HCT116 (cell line): ENCODE data around the gene GNAO1.

Experiments used
- CTCF ChIP-seq, 3 experiments: fragments of 200-600 bp in 1 of 3; sonication (generic) in 1 of 3; IDR thresholded peaks in 2 of 3; conservative IDR thresholded peaks in 1 of 3; 2 replicates each; pipeline ENCODE4 v1.5.1; 2012 to 2017; ENCODE audit warnings: low read depth in 2 of 3, low read length in 2 of 3, antibody characterized with exemption in 1 of 3, borderline replicate concordance in 1 of 3, control low read depth in 1 of 3, mild to moderate bottlenecking in 1 of 3, mixed read lengths in 1 of 3, mixed run types in 1 of 3, moderate library complexity in 1 of 3; ENCODE audit not compliant: insufficient read depth in 1 of 3
- EZH2 ChIP-seq: fragments of 200-600 bp; sonication (generic); IDR thresholded peaks from 2 replicates; pipeline ENCODE4 v1.6.1; 2017; ENCODE audit warnings: antibody characterized with exemption, mixed run types
- EZH2phosphoT487 ChIP-seq: fragments of 200-600 bp; IDR thresholded peaks from 2 replicates; pipeline ENCODE4 v1.6.1; 2018; ENCODE audit warnings: antibody characterized with exemption, borderline replicate concordance
- JUND ChIP-seq: IDR thresholded peaks from 2 replicates; pipeline ENCODE4 v1.6.1; 2012
- POLR2A ChIP-seq: IDR thresholded peaks from 2 replicates; pipeline ENCODE4 v1.7.0; 2011; ENCODE audit warnings: borderline replicate concordance; ENCODE audit not compliant: insufficient read depth, insufficient read length; ENCODE audit errors: extremely low read depth
- RAD21 ChIP-seq: IDR thresholded peaks from 2 replicates; pipeline ENCODE4 v1.6.1; 2012; ENCODE audit warnings: low read depth, mild to moderate bottlenecking
- SRF ChIP-seq: IDR thresholded peaks from 2 replicates; pipeline ENCODE4 v1.6.1; 2012; ENCODE audit warnings: low read depth
- YY1 ChIP-seq: IDR thresholded peaks from 2 replicates; pipeline ENCODE4 v1.6.1; 2011; ENCODE audit warnings: low read length, low read depth, moderate library complexity, mild to moderate bottlenecking; ENCODE audit not compliant: insufficient replicate concordance; ENCODE audit errors: extremely low read depth
- ZFX ChIP-seq: fragments of 450-650 bp; IDR thresholded peaks from 2 replicates; pipeline ENCODE4 v1.6.1; 2017

- no peak for TF ChIP-seq POLR2A
- TF ChIP-seq CTCF (IDR thresholded peaks at IDR 0.05 in 2 of 3, conservative IDR thresholded peaks at IDR 0.05 in 1 of 3; ENCODE audit: borderline replicate concordance in 1 of 3, insufficient read depth in 1 of 3, low read depth in 2 of 3, low read length in 2 of 3), result no peak
- no peak for TF ChIP-seq RAD21
- TF ChIP-seq JUND, result no peak
- no peak for TF ChIP-seq SRF
- TF ChIP-seq ZFX, result no peak
- no peak for TF ChIP-seq EZH2
- no peak for TF ChIP-seq EZH2phosphoT487
- TF ChIP-seq YY1, result no peak
These were observed 54.9 kb downstream of the GNAO1 start for GRCh38 chr16:56246051-56246817.
